DND-41 (cell line): ENCODE measurements around the gene TMEM232.

Source experiments
- ATAC-seq: fragments of 200-7000 bp; cut with Tn5 transposase; 3 replicates; pipeline ENCODE4 v1.9.1; 2021; ENCODE audit warnings: low read depth; ENCODE audit not compliant: insufficient read depth
- DNase-seq: peaks from one replicate; pipeline ENCODE4 v3.0.0-alpha.2; 2020
- H2AFZ ChIP-seq: 2 replicates; pipeline ENCODE4 v1.6.0; 2012; ENCODE audit warnings: low read depth, low read length
- H3K27ac ChIP-seq: 2 replicates; pipeline ENCODE4 v1.5.1; 2012; ENCODE audit warnings: low read length, inconsistent platforms
- H3K27me3 ChIP-seq: fragments of 200-600 bp; sonication (generic); 2 replicates; pipeline ENCODE4 v1.6.0; 2012; ENCODE audit warnings: low read length, mild to moderate bottlenecking, inconsistent platforms; ENCODE audit not compliant: insufficient read depth, poor library complexity
- H3K36me3 ChIP-seq: 2 replicates; pipeline ENCODE4 v1.5.1; 2012; ENCODE audit warnings: low read length, inconsistent platforms; ENCODE audit not compliant: insufficient read depth
- H3K4me1 ChIP-seq: 2 replicates; pipeline ENCODE4 v1.5.1; 2012; ENCODE audit warnings: mild to moderate bottlenecking, low read length; ENCODE audit not compliant: insufficient read depth
- H3K4me2 ChIP-seq: 2 replicates; pipeline ENCODE4 v1.6.0; 2012; ENCODE audit warnings: mild to moderate bottlenecking, moderate library complexity, low read length, inconsistent platforms; ENCODE audit not compliant: insufficient read depth
- H3K4me3 ChIP-seq, 2 experiments: fragments of 200-600 bp in 1 of 2; shearing (Covaris generic) in 1 of 2; 2 replicates each; pipeline ENCODE4 v1.5.1; 2012 to 2016; ENCODE audit warnings: inconsistent platforms in 2 of 2, low read length in 2 of 2, mild to moderate bottlenecking in 2 of 2, low read depth in 1 of 2, moderate library complexity in 1 of 2
- H3K79me2 ChIP-seq: 2 replicates; pipeline ENCODE4 v1.6.0; 2012; ENCODE audit warnings: low read length, inconsistent platforms; ENCODE audit not compliant: insufficient read depth
- H3K9ac ChIP-seq: 2 replicates; pipeline ENCODE4 v1.6.0; 2012; ENCODE audit warnings: low read depth, mild to moderate bottlenecking, inconsistent platforms, low read length, moderate library complexity
- H3K9me3 ChIP-seq: 2 replicates; pipeline ENCODE4 v1.5.1; 2012; ENCODE audit warnings: low read length, moderate library complexity, mild to moderate bottlenecking, inconsistent platforms; ENCODE audit not compliant: insufficient read depth, severe bottlenecking
- H4K20me1 ChIP-seq: 2 replicates; pipeline ENCODE4 v1.6.0; 2012; ENCODE audit warnings: low read length; ENCODE audit not compliant: insufficient read depth
- EZH2 ChIP-seq: IDR thresholded peaks from 3 replicates; pipeline ENCODE4 v1.6.1; 2012; ENCODE audit warnings: borderline replicate concordance, low read depth, mild to moderate bottlenecking, moderate library complexity, low read length, inconsistent platforms; ENCODE audit not compliant: severe bottlenecking
- TF ChIP-seq, protein P1 (sequence below): IDR thresholded peaks from 2 replicates; pipeline ENCODE4 v1.5.1; 2012; ENCODE audit warnings: borderline replicate concordance, low read length, moderate library complexity, mild to moderate bottlenecking; ENCODE audit not compliant: poor library complexity, severe bottlenecking; ENCODE audit errors: extremely low read depth

TMEM232 gene

DNA sequence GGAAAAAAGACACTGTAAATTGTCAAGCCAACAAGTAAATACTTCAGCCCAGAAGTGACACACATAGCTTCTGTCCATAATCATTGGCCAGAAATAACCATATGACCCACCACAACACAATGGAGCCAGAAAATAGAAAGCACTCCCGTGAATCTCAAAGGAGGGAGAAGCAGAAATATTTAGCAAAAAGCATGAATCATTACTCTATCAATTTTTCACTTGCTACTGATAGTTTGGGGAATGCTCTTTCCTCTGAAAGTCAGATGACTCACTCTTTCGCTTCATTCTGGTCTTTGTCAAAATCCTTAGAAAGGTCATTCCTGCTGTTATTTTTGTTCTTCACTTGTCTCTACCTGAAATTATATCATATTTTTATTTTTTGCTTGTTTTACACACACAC is 312.6 kb downstream of the TMEM232 start:
- Histone ChIP-seq H3K79me2 (no peaks in the 10 kb centered on the region), H3K4me3 (no peak overlapping the region), H4K20me1 (no peaks in the 10 kb centered on the region), H2AFZ (no peak overlapping the region), H3K9ac (no peak overlapping the region), H3K36me3 (no peaks in the 10 kb centered on the region), H3K9me3 (no peaks in the 10 kb centered on the region), H3K27ac (no peak overlapping the region), H3K4me1 (no peaks in the 10 kb centered on the region), H3K4me2 (no peak overlapping the region), H3K27me3 (no peaks in the 10 kb centered on the region)
- DNase-seq (no peak), ATAC-seq (no peak)
- TF ChIP-seq, protein P1, sequence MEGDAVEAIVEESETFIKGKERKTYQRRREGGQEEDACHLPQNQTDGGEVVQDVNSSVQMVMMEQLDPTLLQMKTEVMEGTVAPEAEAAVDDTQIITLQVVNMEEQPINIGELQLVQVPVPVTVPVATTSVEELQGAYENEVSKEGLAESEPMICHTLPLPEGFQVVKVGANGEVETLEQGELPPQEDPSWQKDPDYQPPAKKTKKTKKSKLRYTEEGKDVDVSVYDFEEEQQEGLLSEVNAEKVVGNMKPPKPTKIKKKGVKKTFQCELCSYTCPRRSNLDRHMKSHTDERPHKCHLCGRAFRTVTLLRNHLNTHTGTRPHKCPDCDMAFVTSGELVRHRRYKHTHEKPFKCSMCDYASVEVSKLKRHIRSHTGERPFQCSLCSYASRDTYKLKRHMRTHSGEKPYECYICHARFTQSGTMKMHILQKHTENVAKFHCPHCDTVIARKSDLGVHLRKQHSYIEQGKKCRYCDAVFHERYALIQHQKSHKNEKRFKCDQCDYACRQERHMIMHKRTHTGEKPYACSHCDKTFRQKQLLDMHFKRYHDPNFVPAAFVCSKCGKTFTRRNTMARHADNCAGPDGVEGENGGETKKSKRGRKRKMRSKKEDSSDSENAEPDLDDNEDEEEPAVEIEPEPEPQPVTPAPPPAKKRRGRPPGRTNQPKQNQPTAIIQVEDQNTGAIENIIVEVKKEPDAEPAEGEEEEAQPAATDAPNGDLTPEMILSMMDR, result no peak
- no peak for TF ChIP-seq EZH2

DNA sequence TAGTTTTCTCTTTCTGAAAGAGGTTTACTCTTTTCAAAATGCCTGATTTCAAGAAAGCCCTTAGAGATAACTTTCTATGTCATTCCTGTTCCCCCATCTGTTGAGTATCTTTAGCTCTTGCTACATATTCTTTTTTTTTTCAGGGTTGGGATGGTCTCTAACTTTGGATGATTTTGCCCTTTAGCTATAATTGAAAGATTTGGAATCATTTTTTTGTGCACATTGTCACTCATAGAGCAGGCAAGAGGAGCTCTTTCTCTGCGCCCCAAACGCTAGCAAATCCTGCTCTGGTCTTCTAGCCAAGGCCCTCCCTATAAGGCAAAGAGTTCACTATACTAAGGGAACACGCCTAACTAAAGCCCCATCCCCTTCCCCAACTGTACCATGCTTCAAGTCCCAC is 316.9 kb downstream of the TMEM232 start:
- no peak for ATAC-seq
- no peak overlapping the region for H3K27ac ChIP-seq
- no peaks in the 10 kb centered on the region for H3K4me1 ChIP-seq
- no peaks in the 10 kb centered on the region for H3K27me3 ChIP-seq
- TF ChIP-seq, protein P1, result no peak
- TF ChIP-seq EZH2, result no peak
- no peaks in the 10 kb centered on the region for H3K79me2 ChIP-seq
- no peak for DNase-seq
- no peak overlapping the region for H3K9ac ChIP-seq
- H3K36me3 ChIP-seq, result no peaks in the 10 kb centered on the region
- no peaks in the 10 kb centered on the region for H3K9me3 ChIP-seq
- no peak overlapping the region for H2AFZ ChIP-seq
- H3K4me3 ChIP-seq, result no peak overlapping the region
- H4K20me1 ChIP-seq, result no peaks in the 10 kb centered on the region
- H3K4me2 ChIP-seq, result no peak overlapping the region

DNA sequence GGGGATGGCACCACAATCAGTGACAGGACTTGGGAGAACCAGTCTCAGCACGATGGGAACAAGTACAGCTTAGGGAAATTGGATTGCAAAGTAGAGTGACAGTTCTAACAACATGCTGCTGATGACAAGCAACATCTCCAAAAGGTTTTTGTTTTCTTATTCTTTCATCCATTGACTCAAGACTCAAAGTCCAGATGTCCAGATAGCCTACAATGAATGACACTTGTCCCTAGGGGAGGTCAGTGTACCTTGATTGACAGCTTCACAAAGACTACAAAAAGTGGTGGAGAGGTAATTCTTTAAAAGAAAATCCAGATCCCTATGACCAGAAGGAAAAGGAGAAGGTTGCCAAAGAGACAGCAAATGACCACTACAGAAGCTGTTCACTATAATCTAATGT is 323.9 kb downstream of the TMEM232 start:
- H3K9ac ChIP-seq, result no peak overlapping the region
- ATAC-seq (no peak), DNase-seq (no peak)
- H3K4me2 ChIP-seq, result no peak overlapping the region
- no peak overlapping the region for H3K4me3 ChIP-seq
- no peaks in the 10 kb centered on the region for H3K79me2 ChIP-seq
- no peaks in the 10 kb centered on the region for H3K9me3 ChIP-seq
- no peak overlapping the region for H3K27ac ChIP-seq
- no peak overlapping the region for H2AFZ ChIP-seq
- H4K20me1 ChIP-seq, result no peaks in the 10 kb centered on the region
- no peaks in the 10 kb centered on the region for H3K36me3 ChIP-seq
- no peaks in the 10 kb centered on the region for H3K27me3 ChIP-seq
- no peaks in the 10 kb centered on the region for H3K4me1 ChIP-seq
- TF ChIP-seq, protein P1, result no peak
- TF ChIP-seq EZH2, result no peak

DNA sequence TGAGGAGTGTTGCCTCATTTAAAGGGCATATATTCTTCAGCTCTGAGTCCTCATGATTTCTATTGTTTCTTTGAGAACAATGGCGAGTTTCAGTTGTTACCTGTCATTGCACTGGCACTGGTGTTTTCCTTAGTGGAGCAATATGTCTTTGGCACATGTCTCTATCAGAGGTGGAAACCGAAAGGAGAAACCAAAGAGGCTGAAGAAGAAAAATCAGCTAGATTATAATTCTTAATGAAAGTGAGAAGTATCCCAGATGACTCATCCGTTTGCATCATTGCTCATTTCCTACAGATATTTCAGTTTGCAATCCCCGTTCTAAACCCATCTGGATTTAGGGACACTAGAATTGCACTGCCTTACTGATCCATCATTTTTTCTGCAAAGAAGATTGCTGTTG is 324.6 kb downstream of the TMEM232 start:
- Histone ChIP-seq H3K9ac (no peak overlapping the region), H3K9me3 (no peaks in the 10 kb centered on the region), H3K27me3 (no peaks in the 10 kb centered on the region), H4K20me1 (no peaks in the 10 kb centered on the region), H3K27ac (no peak overlapping the region), H3K36me3 (no peaks in the 10 kb centered on the region), H2AFZ (no peak overlapping the region), H3K4me1 (no peaks in the 10 kb centered on the region), H3K4me2 (no peak overlapping the region), H3K79me2 (no peaks in the 10 kb centered on the region), H3K4me3 (no peak overlapping the region)
- ATAC-seq, result no peak
- no peak for DNase-seq
- TF ChIP-seq, protein P1, result no peak
- no peak for TF ChIP-seq EZH2
